Measurements from ENCODE around the gene ZNF286A.
"Not testable (repeated sequence)": the region's sequence is repeated elsewhere in the genome, so short reads cannot be mapped to it uniquely, and the experiment has no call there.

Gene ZNF286A

GRCh38 chr17:15699937-15700336, 385 bp downstream of the ZNF286A start:
- not testable (repeated sequence) for DNase-seq (ENCODE audit: low read depth)

- DNase-seq (ENCODE audit: low read depth) = not testable (repeated sequence)
These were observed 4.7 kb downstream of the ZNF286A start for GRCh38 chr17:15704239-15704638.

- DNase-seq (ENCODE audit: low read depth) = not testable (repeated sequence)
These were observed 5.3 kb downstream of the ZNF286A start for GRCh38 chr17:15704813-15705212.

- not testable (repeated sequence) for DNase-seq (ENCODE audit: low read depth)
These were observed 9.3 kb downstream of the ZNF286A start for GRCh38 chr17:15708879-15709278.

GRCh38 chr17:15716601-15717563, 17.3 kb downstream of the ZNF286A start:
- not testable (repeated sequence) for DNase-seq (ENCODE audit: low read depth)

- not testable (repeated sequence) for DNase-seq (ENCODE audit: low read depth)
These were observed 31.0 kb downstream of the ZNF286A start for GRCh38 chr17:15730535-15730934.

- DNase-seq (ENCODE audit: low read depth) = not testable (repeated sequence)
These were observed 32.3 kb downstream of the ZNF286A start, which contains the start of gene TBC1D26 for GRCh38 chr17:15731900-15732299. TSS of gene TBC1D26 (plus strand) at chr17:15732283. CDS start at chr17:15735349, 3,066 bp downstream.

GRCh38 chr17:15733174-15733789, 33.7 kb downstream of the ZNF286A start:
- not testable (repeated sequence) for DNase-seq (ENCODE audit: low read depth)

GRCh38 chr17:15736578-15736977, 37.0 kb downstream of the ZNF286A start:
- DNase-seq (ENCODE audit: low read depth) = not testable (repeated sequence)

GRCh38 chr17:15738066-15738465, 38.5 kb downstream of the ZNF286A start:
- DNase-seq (ENCODE audit: low read depth) = no peak

- not testable (repeated sequence) for DNase-seq (ENCODE audit: low read depth)
These were observed 39.7 kb downstream of the ZNF286A start for GRCh38 chr17:15739259-15739658.

GRCh38 chr17:15740041-15740440, 40.5 kb downstream of the ZNF286A start:
- not testable (repeated sequence) for DNase-seq (ENCODE audit: low read depth)

GRCh38 chr17:15740570-15741120, 41.1 kb downstream of the ZNF286A start:
- DNase-seq (ENCODE audit: low read depth) = no peak

- DNase-seq (ENCODE audit: low read depth) = no peak
These were observed 42.1 kb downstream of the ZNF286A start for GRCh38 chr17:15741624-15742023.

- no peak for DNase-seq (ENCODE audit: low read depth)
These were observed 42.7 kb downstream of the ZNF286A start for GRCh38 chr17:15742051-15742795.

GRCh38 chr17:15742921-15743320, 43.4 kb downstream of the ZNF286A start:
- no peak for DNase-seq (ENCODE audit: low read depth)

- no peak for DNase-seq (ENCODE audit: low read depth)
These were observed 44.6 kb downstream of the ZNF286A start for GRCh38 chr17:15744074-15744676.

- no peak for DNase-seq (ENCODE audit: low read depth)
These were observed 45.3 kb downstream of the ZNF286A start for GRCh38 chr17:15744885-15745284.

GRCh38 chr17:15749403-15749802, 49.9 kb downstream of the ZNF286A start:
- not testable (repeated sequence) for DNase-seq (ENCODE audit: low read depth)

GRCh38 chr17:15768865-15769533, 69.4 kb downstream of the ZNF286A start:
- not testable (repeated sequence) for DNase-seq (ENCODE audit: low read depth)
